ENCODE measurements around the gene CARNS1.

- TF ChIP-seq YY1 (IDR thresholded peaks at IDR 0.05; ENCODE audit: insufficient read depth, insufficient read length) = no peak
- TF ChIP-seq ZNF274 (IDR thresholded peaks at IDR 0.05; ENCODE audit: low read depth, low read length) = no peak
These were observed 5.4 kb downstream of the CARNS1 start for GRCh38 chr11:67420646-67421429.
